A673 (cell line): ENCODE results near the gene ADD3. TPM values are rescaled to one million over a fixed set of nuclear protein-coding genes. Genes with fewer than 3 reads are reported as not detected.

Experiments
- BruUV-seq: library from RNA; stranded (reverse); fragments of 400-500 nt; replicated peaks from 2 replicates; lab custom pipeline; 2021; lab: Mats Ljungman, UMichigan
- CTCF ChIA-PET: fragments of 300-600 bp; sonication (Branson Sonifier 250); formaldehyde crosslinking; loops from one replicate; lab custom pipeline; 2022; ENCODE audit warnings: antibody characterized with exemption; lab: Charles Lee
- POLR2A ChIA-PET: fragments of 300-600 bp; sonication (Branson Sonifier 250); formaldehyde crosslinking; loops from one replicate; lab custom pipeline; 2022; ENCODE audit warnings: antibody characterized with exemption; ENCODE audit not compliant: low non-redundant PET; lab: Charles Lee
- DNase-seq: peaks from one replicate; pipeline ENCODE4 v3.0.0-alpha.2; 2015; ENCODE audit warnings: low spot score
- H3K27ac ChIP-seq: fragments of 200-600 bp; sonication (generic); 2 replicates; pipeline ENCODE4 v1.5.1; 2016; ENCODE audit warnings: mixed run types, low read depth, mild to moderate bottlenecking, mixed read lengths, antibody characterized with exemption, low read length; ENCODE audit not compliant: poor library complexity, severe bottlenecking
- H3K27me3 ChIP-seq: fragments of 200-600 bp; sonication (generic); replicated peaks from 2 replicates; pipeline ENCODE4 v1.6.1; 2017; ENCODE audit warnings: mixed run types, low read depth, mild to moderate bottlenecking, mixed read lengths, antibody characterized with exemption, low read length; ENCODE audit not compliant: insufficient read depth, poor library complexity
- H3K36me3 ChIP-seq: fragments of 200-600 bp; sonication (generic); 2 replicates; pipeline ENCODE4 v1.6.1; 2016; ENCODE audit warnings: mixed run types, mild to moderate bottlenecking, mixed read lengths, antibody characterized with exemption, low read length; ENCODE audit not compliant: insufficient read depth, poor library complexity, severe bottlenecking
- H3K4me1 ChIP-seq: fragments of 200-600 bp; sonication (generic); 2 replicates; pipeline ENCODE4 v1.6.1; 2017; ENCODE audit warnings: mixed run types, mild to moderate bottlenecking, mixed read lengths, antibody characterized with exemption, low read length; ENCODE audit not compliant: insufficient read depth, poor library complexity, severe bottlenecking
- H3K4me3 ChIP-seq: fragments of 200-600 bp; sonication (generic); 2 replicates; pipeline ENCODE4 v1.5.1; 2016; ENCODE audit warnings: low read depth, mixed run types, mild to moderate bottlenecking, mixed read lengths, low read length; ENCODE audit not compliant: poor library complexity, severe bottlenecking
- H3K9me3 ChIP-seq: fragments of 200-600 bp; sonication (generic); 2 replicates; pipeline ENCODE4 v1.6.1; 2016; ENCODE audit warnings: mixed run types, low read depth, mild to moderate bottlenecking, mixed read lengths, antibody characterized with exemption, low read length; ENCODE audit not compliant: poor library complexity, severe bottlenecking
- EZH2 ChIP-seq: fragments of 200-600 bp; sonication (generic); IDR thresholded peaks from 2 replicates; pipeline ENCODE4 v1.6.1; 2017; ENCODE audit warnings: borderline replicate concordance, low read depth, mild to moderate bottlenecking, mixed read lengths, antibody characterized with exemption, low read length; ENCODE audit not compliant: poor library complexity, severe bottlenecking
- intact Hi-C: fragments of 100-400 bp; cut with micrococcal nuclease; formaldehyde crosslinking; loops from one replicate; pipeline ENCODE4 v1.10.0; 2022; ENCODE audit not compliant: unreplicated experiment
- total RNA-seq: library from RNA; stranded (reverse); gene quantifications from 2 replicates; pipeline ENCODE4 v1.2.3, GENCODE V29; 2021
- TF ChIP-seq, protein P1 (sequence below): fragments of 300-800, 200-600 bp; sonication (generic); conservative IDR thresholded peaks from 2 replicates; pipeline ENCODE4 v1.5.1; 2017; ENCODE audit warnings: low read depth, mild to moderate bottlenecking, antibody characterized with exemption, low read length, moderate library complexity, mixed read lengths

ADD3 gene
- total RNA-seq, 1 experiment from 2014 or later: 82.9 TPM

DNA sequence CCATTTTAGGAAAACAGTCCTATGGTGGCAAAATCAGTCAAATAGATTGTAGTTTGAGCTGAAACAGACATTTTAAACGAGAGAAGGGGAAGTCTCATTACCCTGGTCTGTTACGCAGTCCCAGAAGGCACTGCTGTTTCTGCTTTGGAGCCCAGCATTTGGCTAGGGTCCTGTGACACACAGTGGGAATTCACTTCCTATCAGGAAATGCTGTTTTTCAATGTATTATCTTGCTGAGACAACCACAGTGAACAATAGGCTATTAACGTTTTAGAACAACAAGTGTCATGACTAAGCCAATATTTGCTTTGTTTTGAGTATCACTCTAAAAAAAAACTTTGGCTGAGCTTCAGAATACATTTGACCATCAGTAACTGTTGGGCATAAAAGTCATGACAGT is 74.1 kb downstream of the ADD3 start:
- BruUV-seq: no TSS peak
- Histone ChIP-seq H3K9me3 (no peaks in the 10 kb centered on the region), H3K27me3 (no peaks in the 10 kb centered on the region), H3K4me1 (peaks cover 75% of the 10 kb centered on the region), H3K4me3 (no peak overlapping the region), H3K27ac (peak overlapping the region; percentile 82), H3K36me3 (no peaks in the 10 kb centered on the region)
- CTCF ChIA-PET: no interaction called here
- TF ChIP-seq, protein P1, sequence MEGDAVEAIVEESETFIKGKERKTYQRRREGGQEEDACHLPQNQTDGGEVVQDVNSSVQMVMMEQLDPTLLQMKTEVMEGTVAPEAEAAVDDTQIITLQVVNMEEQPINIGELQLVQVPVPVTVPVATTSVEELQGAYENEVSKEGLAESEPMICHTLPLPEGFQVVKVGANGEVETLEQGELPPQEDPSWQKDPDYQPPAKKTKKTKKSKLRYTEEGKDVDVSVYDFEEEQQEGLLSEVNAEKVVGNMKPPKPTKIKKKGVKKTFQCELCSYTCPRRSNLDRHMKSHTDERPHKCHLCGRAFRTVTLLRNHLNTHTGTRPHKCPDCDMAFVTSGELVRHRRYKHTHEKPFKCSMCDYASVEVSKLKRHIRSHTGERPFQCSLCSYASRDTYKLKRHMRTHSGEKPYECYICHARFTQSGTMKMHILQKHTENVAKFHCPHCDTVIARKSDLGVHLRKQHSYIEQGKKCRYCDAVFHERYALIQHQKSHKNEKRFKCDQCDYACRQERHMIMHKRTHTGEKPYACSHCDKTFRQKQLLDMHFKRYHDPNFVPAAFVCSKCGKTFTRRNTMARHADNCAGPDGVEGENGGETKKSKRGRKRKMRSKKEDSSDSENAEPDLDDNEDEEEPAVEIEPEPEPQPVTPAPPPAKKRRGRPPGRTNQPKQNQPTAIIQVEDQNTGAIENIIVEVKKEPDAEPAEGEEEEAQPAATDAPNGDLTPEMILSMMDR: no peak
- no peak for TF ChIP-seq EZH2
- peak; percentile 95 for DNase-seq
- POLR2A ChIA-PET: no interaction called here
- intact Hi-C loops: loop anchor here (5.0 kb wide), 1 partner anchor 75 kb away; the partner anchor contains the start of gene ADD3

DNA sequence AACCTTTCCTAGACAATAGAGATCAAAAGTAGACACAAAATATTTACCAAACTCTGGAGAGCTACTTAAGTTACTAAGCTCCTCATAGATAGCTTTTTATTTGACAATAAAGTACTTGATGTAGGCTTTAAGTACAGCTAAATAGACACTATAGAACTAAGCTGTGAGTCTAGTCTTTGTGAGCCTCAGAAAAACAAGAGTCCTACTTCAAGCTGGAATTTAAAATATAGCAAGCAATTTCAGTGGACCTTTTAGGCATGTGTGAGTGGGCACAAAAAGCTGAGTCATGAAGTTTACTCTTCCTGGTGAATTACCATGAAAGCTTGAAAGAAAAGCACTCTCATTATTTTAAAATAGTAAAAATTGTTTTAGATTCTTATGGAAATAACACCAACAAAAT is 76.1 kb downstream of the ADD3 start:
- DNase-seq: peak; percentile 64
- Histone ChIP-seq H3K4me1 (peaks cover 63% of the 10 kb centered on the region), H3K27ac (peak overlapping the region; percentile 82), H3K9me3 (no peaks in the 10 kb centered on the region), H3K36me3 (no peaks in the 10 kb centered on the region), H3K4me3 (no peak overlapping the region), H3K27me3 (no peaks in the 10 kb centered on the region)
- no peak for TF ChIP-seq EZH2
- TF ChIP-seq, protein P1: no peak
- BruUV-seq: no TSS peak
- intact Hi-C loops: loop anchor here (5.0 kb wide), 1 partner anchor 77 kb away; the partner anchor contains the start of gene ADD3
- ChIA-PET POLR2A (no interaction called here), CTCF (no interaction called here)

DNA sequence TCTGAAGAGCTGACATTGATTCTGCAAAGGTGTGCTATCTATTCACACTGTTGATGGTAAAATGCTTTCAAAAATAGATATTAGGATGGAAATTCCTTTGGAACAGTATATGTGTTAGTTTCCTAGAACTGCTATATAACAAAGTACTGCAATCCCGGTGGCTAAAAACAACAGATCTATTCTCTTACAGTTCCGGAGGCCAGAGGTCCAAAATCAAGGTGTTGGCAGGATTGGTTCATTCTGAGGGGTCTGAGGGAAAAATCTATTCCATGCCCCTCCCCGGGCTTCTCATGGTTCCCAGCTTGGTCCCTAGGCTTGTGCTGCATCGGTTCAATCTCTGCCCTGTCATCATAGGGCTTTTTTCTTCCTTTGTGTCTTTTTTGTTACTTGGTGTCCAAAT is 79.9 kb downstream of the ADD3 start:
- Histone ChIP-seq H3K4me1 (peaks cover 33% of the 10 kb centered on the region), H3K9me3 (no peaks in the 10 kb centered on the region), H3K4me3 (no peak overlapping the region), H3K27me3 (no peaks in the 10 kb centered on the region), H3K36me3 (no peaks in the 10 kb centered on the region), H3K27ac (no peak overlapping the region)
- no peak for TF ChIP-seq EZH2
- TF ChIP-seq, protein P1: no peak
- DNase-seq: no peak
- intact Hi-C loops: no loop called here
- ChIA-PET CTCF (no interaction called here), POLR2A (no interaction called here)
- no TSS peak for BruUV-seq
